Lower leg skin (tissue), 3 donors: ENCODE results near the gene PIGV.

Source experiments
- CTCF ChIP-seq, 3 donors: fragments of 450-650 bp; IDR thresholded peaks; one replicate each; pipeline ENCODE4 v1.5.1; 2016; ENCODE audit warnings: antibody characterized with exemption in 3 of 3, mild to moderate bottlenecking in 3 of 3, moderate library complexity in 2 of 3
- POLR2A ChIP-seq, 2 donors: fragments of 450-650 bp; IDR thresholded peaks; one replicate each; pipeline ENCODE4 v1.6.1; 2016 to 2017; ENCODE audit warnings: antibody characterized with exemption in 2 of 2, mild to moderate bottlenecking in 1 of 2, moderate library complexity in 1 of 2

GRCh38 chr1:26787381-26787705 is 407 bp upstream of the PIGV start:
- no peak for TF ChIP-seq POLR2A (IDR thresholded peaks at IDR 0.05)
- no peak for TF ChIP-seq CTCF (IDR thresholded peaks at IDR 0.05)
